HG03558 (cell line): ENCODE results near the gene GRIK1.

Experiments
- ATAC-seq: cut with Tn5 transposase; IDR thresholded peaks from one replicate; pipeline ENCODE4 v1.9.1; 2021; ENCODE audit warnings: moderate number of reproducible peaks; ENCODE audit not compliant: unreplicated experiment; ENCODE audit errors: extremely low read depth

Gene GRIK1

GRCh38 chr21:29568020-29568697 is 371.6 kb downstream of the GRIK1 start:
- ATAC-seq, result no peak

DNA sequence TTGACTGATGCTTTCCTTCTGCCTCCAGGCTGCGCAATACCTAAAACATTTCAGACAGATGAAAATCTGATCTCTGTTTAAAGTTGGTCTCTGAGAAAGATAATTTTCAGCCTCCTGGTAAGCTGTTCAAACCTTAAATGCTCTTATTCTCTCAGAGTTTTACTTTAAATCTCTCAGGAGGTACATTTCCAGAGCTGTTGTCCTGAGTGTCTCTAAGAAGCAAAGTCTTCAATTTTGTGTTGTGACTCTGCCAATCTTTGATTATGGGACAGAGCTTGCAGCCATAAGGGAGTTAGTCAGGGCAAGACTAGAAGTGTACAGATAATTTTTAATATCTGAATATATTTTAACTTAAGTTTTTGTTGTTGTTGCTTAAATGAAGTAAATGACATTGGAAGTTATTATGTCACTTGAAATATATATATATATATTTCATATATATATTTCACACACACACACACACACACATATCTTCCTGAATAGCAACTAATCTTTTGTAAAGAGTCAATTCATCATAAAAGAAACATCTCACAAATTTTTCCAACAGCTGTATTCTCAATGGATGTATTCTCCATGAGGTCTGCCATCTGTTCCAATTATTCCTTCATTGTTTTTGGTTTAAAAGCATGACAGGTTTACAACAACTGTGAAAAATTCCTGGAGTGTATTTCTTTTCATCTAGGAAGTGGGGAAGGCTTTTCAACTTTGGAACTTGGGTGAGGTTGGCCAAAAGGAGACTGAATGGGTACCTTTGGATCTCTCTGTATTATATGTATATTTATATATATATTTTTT is 381.7 kb downstream of the GRIK1 start:
- no peak for ATAC-seq

DNA sequence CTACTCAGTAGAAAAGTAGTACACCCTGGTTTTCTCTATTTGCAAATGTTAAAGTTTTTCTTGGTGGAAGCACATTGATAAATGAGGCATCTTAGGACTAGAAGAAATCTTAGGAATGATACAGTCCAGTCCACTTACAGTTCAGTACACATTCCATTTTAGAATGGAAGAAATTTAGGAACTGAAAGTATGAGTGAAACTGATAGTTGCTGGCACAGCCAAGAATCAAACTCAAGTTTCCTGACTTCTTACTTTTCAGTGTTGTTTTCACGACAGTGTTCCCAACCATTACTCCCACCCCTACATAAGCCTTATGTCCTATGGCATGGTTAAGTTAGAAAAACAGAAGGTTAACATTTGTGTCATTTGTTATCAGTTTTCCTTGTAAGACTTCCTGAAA is 382.6 kb downstream of the GRIK1 start:
- no peak for ATAC-seq

DNA sequence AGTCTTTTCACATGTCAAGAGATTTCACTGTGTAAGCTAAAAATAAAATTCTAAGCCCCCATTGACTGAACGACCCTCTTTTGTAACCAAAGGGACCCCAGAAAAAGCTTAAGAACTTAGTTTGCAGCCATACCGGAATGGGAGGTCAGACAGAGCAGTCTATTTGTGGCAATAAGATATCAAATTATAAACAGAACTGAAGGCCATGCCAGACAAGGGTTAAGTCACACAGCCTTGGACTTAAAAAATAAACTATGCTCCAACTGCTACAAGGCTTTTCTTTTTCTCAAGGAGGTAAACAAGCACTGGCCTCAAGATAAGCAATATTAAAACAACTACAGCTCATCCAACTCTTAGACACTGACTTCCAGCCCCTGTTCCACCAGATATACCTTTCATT is 384.2 kb downstream of the GRIK1 start:
- ATAC-seq, result no peak

DNA sequence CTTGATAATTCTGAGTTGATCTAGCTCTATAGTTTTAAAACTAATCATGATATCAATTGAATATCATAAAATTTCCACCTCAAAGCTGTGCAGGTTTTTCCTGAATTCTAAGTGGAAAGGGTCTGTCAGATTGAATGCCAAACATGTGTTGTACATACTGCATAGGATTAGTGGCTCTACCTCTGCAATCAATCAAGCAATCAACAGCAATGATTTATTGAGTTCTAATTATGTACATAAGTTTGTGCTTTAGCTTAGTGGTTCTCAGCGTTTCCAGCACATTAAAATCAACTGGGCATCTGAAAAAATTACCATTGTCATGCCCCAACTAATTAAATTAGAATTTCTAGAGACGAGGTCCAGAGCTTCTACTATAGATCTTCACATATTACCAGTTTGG is 389.6 kb downstream of the GRIK1 start:
- ATAC-seq, result no peak

DNA sequence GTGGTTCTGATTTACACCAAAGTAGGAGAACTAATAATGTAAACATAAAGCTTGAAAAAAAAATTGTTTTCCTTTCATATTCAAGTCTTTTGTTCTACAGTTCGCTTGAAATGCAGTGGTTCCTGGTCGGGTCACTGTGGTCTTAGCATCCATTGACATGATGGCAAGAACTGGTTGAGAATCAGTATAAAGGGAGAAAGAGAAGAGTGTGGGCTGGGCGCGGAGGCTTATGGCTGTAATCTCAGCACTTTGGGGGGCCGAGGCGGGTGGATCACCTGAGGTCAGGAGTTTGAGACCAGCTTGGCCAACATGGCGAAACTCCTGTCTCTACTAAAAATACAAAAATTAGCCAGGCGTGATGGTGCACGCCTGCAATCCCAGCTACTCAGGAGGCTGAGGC is 390.2 kb downstream of the GRIK1 start:
- ATAC-seq, result no peak

DNA sequence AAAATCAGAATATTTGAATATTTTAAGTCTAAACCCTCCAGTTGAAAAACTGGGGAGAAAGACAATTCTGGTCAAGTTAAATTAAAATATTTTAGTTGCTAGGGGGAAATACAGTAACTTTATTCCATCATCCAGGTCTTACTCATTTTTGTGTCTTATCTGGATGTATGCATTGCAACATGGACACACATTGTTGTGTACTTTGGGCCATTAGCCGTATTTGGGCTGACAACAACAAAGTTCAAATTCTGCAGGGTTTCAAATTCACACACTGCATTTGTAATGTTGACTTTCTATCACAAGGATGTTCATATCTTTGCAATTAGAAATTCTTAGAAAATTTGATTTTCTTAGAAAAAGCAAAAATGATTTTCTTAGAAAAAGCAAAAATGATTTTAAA is 391.8 kb downstream of the GRIK1 start:
- no peak for ATAC-seq

DNA sequence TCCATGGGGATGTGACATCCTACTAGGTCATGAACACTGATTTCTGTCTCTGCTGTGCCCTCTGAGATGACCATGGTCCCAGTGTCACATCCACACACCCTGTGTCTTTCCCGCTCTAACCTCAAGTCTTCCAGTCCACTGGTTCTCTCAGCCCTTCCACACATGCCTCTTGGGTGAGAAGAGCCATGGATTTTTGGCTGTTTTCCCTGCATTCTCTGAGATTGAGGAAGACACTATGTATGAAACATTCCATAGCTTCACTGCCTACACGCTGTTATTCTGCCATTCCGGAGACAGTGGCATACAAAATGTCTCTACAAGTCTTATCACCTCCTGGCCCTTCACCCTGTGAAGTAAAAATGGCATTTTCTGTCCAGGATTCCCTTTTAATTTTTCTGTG is 393.7 kb downstream of the GRIK1 start:
- ATAC-seq, result no peak

GRCh38 chr21:29540289-29540688 is 399.5 kb downstream of the GRIK1 start:
- no peak for ATAC-seq

DNA sequence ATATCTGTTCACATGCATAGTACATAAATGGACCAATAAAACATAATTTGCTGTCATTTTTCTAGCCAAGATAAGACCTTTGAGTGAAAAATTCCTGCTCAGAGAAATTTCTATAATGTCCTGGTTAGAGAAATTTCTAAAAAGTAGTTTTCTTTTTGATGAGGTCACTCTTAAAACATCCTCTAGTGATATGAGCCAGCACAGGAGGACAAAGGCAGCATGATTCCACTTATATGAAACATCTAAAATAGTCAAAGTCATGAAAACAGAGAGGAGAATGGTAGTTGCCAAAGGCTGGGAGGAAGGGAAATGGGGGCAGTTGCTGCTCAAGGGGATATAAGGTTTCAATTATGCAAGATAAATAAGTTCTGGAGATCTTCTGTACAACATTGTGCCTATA is 401.7 kb downstream of the GRIK1 start:
- ATAC-seq, result no peak

DNA sequence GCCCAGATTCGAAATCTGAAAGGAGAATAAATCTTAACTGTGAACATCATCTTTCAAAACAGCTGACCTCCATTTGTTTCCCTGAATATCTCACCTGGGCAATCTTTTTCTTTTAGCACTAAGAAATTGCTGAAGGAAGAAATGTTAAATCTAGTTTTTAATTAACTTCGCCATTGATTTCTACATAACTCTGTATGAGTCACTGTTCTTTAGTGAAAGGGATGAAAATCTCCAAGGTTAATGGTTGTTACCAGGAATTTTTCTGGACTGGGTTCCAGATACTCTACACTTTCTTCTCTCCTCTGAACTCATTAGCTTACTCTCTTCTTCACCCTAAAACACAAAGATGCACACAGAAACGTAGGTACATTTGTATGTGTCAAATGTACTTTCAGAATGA is 405.3 kb downstream of the GRIK1 start:
- no peak for ATAC-seq

DNA sequence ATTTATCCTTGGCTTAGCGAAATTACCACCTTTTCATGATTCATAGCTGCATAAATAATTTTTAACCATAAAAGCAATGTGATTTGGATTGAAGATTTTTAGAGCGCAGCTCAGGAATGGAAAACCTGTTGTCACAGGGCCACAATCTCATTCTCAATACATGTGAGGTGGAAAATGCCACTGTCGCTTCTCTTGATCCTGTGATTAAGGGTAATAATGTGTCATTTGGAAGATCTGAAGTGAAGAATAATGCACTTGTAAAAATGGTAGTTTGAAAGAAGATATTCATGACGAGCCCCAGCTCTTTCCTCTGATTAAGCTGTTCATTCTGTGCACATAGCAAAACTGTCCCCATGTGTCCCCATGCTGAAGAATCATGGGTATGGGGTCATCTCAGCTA is 410.7 kb downstream of the GRIK1 start:
- no peak for ATAC-seq

GRCh38 chr21:29526545-29526944 is 413.3 kb downstream of the GRIK1 start:
- no peak for ATAC-seq

DNA sequence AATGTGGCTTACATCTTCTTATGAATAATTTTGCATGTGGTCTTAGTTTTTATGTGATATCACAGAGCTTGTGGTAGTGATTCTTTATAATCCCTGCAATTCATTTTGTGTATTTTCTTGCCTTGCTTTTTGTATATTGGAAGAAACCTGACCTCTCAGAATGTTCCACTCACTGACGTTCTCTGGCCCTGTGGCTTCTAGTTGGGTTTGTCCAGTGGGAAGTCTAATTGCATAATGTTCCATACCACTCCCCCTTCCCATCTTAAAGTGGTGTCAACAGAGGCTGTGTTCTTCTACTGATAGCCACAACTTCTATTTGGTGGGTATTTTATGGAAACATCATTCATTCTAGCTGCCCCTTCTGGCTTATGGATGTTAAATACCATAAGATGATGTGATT is 415.7 kb downstream of the GRIK1 start:
- ATAC-seq, result no peak

- ATAC-seq, result no peak
These were observed 416.1 kb downstream of the GRIK1 start for GRCh38 chr21:29523646-29524045.

DNA sequence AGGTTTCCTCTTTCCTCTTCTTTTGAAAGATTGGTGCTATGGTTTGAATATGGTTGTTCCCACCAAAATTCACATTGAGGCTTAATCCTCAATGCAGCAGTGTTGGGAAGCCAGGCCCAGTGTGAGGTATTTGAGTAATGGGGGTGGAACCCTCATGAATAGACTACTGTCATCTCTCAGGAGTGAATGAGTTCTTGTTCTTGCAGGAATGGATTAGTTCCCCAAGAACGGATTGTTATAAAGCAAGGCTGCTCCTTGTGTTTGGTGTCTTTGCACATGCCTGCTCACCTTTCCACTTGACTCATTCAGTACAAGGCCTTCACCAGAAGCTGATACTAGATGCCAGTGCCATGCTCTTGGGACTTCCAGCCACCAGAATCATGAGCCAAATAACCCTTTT is 417.9 kb downstream of the GRIK1 start:
- ATAC-seq, result no peak

DNA sequence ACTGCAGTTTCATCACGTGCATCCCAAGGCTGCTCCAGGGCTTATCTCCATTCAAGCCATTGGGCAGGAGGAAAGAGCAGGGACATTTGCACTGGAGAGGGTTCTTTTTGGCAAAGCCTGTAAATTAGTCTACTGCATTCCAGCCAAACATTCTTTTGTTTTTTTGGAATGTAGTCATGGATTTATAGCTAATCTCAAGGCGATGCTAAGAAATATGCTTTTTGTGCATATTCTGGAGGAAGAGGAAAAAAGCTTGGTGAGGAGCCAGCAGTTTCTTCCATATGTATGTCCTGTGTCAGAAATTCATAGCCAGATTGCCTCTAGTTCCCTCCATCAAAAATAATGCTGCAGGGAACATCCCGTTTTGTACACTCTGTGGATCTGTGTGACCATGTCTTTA is 419.6 kb downstream of the GRIK1 start:
- ATAC-seq, result no peak

DNA sequence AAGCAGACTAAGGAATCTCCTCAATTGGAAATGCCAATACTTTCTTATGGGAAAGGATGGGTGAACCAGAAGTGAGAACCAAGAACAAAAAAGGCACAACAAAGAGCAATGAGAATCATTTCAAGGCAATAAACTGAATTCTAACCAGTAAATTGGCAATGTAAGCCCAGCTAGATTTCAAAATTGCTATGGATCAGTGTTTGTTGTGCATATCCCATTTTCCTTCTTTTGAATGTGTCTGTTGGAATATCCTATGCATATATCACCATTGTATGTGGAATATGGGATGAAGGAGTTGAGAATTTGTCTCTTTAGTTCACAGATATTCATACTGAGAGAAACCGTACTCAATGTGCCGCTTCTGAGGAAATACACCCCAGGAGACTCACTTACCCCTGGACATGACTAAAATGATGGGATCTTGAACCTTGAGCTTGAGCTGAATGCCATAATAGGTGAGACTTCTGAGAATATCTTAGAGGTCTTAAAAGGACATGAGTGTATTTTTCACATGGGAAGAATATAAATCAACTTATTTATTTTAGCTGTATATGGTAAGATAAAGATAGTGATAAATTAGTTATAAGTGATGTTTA is 425.0 kb downstream of the GRIK1 start:
- ATAC-seq, result no peak

DNA sequence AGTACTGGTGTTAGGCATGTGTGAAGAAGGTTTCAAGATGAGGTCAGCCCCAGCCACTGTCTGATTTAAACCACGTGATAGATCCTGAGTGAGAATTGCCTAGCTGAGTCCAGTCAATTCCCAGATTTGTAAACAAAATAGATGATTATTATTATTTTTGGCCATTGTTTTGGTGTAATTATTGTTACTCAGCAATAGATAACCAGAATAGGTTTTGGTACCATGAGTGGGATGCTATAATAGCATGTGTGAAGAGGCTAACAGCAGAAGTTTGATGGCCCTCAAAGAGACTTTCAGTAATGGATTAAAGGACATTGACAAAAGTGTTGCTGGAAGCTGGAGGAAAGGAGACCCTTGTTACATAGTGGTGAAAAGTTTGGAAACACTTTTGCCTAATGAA is 426.3 kb downstream of the GRIK1 start:
- no peak for ATAC-seq

DNA sequence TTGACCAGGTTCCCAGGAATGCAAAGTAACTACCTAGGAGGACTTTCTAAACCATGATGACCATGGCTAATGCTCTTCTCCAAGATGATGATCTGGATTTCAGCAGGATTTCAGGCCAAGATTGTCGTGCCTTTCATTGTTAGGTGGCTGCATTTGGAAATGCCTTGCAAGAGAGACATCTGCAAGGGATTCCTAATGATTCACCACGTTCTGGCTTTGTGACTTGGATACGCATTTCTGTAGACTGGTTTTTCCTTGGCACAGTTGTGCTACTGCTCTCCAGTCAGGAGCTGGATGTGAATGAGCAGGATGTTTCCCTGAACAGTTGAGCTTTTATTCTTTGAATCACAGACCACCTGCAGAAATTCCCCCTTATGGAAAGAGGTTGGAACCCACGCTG is 428.7 kb downstream of the GRIK1 start:
- no peak for ATAC-seq

DNA sequence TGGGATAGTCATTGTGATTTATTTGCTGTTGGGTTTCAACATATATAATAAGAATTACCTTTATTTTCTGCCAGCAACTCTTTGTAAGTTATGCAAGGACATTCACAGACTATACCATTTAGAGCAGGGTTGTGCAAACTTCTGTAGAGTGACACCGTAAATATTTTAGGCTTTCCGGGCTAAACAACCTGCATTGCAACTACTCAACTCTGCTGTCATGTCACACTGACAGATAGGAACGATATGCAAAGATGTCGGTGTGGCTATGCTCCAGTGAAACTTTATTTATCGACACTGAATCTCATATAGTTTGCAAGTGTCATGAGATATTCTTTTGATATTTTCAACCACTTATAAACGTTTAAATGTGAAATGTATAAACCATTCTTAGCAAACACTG is 430.7 kb downstream of the GRIK1 start:
- no peak for ATAC-seq

DNA sequence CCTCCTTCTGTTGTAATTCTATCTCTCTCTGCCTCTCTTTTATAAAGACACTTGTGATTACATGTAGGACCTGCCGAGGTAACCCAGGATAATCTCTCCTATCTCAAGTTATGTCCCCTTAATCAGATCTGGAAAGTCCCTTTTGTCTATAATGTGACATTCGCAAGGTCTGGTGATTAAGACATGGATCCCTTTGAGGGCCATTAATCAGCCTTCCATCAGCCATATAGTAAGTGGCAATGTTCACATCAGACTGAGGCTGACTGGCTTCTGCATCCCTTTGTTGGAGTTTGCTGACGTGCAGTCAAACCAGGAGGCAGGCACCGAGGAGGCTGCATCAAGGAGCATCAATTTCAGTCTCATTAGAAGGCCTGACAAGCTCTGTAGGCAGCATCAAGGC is 431.5 kb downstream of the GRIK1 start:
- no peak for ATAC-seq
